ENCODE data around the gene KRTAP5-11. TPM values are rescaled to one million over a fixed set of nuclear protein-coding genes. Genes with fewer than 3 reads are reported as not detected.
"Not testable (repeated sequence)": the region's sequence is repeated elsewhere in the genome, so short reads cannot be mapped to it uniquely, and the experiment has no call there.

Gene KRTAP5-11
- total and polyA plus RNA-seq, 5 donors, result not detected

GRCh38 chr11:71566626-71567599 is 15.8 kb downstream of the KRTAP5-11 start:
- intact Hi-C loops (cut with DNase I); H3K27me3 ChIP-seq (ENCODE audit: control insufficient read depth, insufficient read depth); H3K9me3 ChIP-seq (ENCODE audit: control insufficient read depth, low read length); ATAC-seq; H3K27ac ChIP-seq (ENCODE audit: low read length); H3K4me1 ChIP-seq (ENCODE audit: control insufficient read depth, insufficient read depth, low read length); DNase-seq; H3K4me3 ChIP-seq (ENCODE audit: low read length): not testable (repeated sequence)
- WGBS, result 59% methylated on average over 21 of the region's 21 CpGs

- no peak overlapping the region for H3K4me3 ChIP-seq (ENCODE audit: low read length)
- DNase-seq (no peak), ATAC-seq (no peak)
- no peaks in the 10 kb centered on the region for H3K27me3 ChIP-seq (ENCODE audit: control insufficient read depth, insufficient read depth)
- H3K9me3 ChIP-seq (ENCODE audit: control insufficient read depth, low read length), result no peaks in the 10 kb centered on the region
- no peak overlapping the region for H3K27ac ChIP-seq (ENCODE audit: low read length)
- H3K4me1 ChIP-seq (ENCODE audit: control insufficient read depth, insufficient read depth, low read length), result peaks cover 2% of the 10 kb centered on the region
- intact Hi-C loops (cut with DNase I), result no loop called here
- WGBS, result 71% methylated on average over 10 of the region's 10 CpGs
These were observed 16.5 kb downstream of the KRTAP5-11 start for GRCh38 chr11:71566081-71566620.

- H3K27me3 ChIP-seq (ENCODE audit: control insufficient read depth, insufficient read depth), result no peaks in the 10 kb centered on the region
- no peak within 1 kb of the TSS for H3K27ac ChIP-seq (ENCODE audit: low read length)
- H3K9me3 ChIP-seq (ENCODE audit: control insufficient read depth, low read length), result no peaks in the 10 kb centered on the region
- DNase-seq (no peak), ATAC-seq (no peak)
- 73% methylated on average over 5 of the region's 5 CpGs for WGBS
- peaks cover 2% of the 10 kb centered on the region for H3K4me1 ChIP-seq (ENCODE audit: control insufficient read depth, insufficient read depth, low read length)
- no peak within 1 kb of the TSS for H3K4me3 ChIP-seq (ENCODE audit: low read length)
- intact Hi-C loops (cut with DNase I), result no loop called here
These were observed 17.4 kb downstream of the KRTAP5-11 start, which contains the start of gene KRTAP5-10 for GRCh38 chr11:71565263-71565662. Gene KRTAP5-10 (plus strand): TSS chr11:71565563. CDS start chr11:71565588, 25 bp downstream.

GRCh38 chr11:71564430-71564829 is 18.2 kb downstream of the KRTAP5-11 start:
- H3K4me1 ChIP-seq (ENCODE audit: control insufficient read depth, insufficient read depth, low read length), result peaks cover 2% of the 10 kb centered on the region
- no peaks in the 10 kb centered on the region for H3K27me3 ChIP-seq (ENCODE audit: control insufficient read depth, insufficient read depth)
- H3K27ac ChIP-seq (ENCODE audit: low read length), result no peak overlapping the region
- DNase-seq (no peak), ATAC-seq (no peak)
- H3K4me3 ChIP-seq (ENCODE audit: low read length), result no peak overlapping the region
- WGBS, result 76% methylated on average over 4 of the region's 4 CpGs
- no peaks in the 10 kb centered on the region for H3K9me3 ChIP-seq (ENCODE audit: control insufficient read depth, low read length)
- intact Hi-C loops (cut with DNase I), result no loop called here

GRCh38 chr11:71563406-71563805 is 19.3 kb downstream of the KRTAP5-11 start:
- Histone ChIP-seq H3K4me3 (ENCODE audit: low read length) (no peak overlapping the region), H3K27me3 (ENCODE audit: control insufficient read depth, insufficient read depth) (no peaks in the 10 kb centered on the region), H3K4me1 (ENCODE audit: control insufficient read depth, insufficient read depth, low read length) (no peaks in the 10 kb centered on the region), H3K27ac (ENCODE audit: low read length) (no peak overlapping the region), H3K9me3 (ENCODE audit: control insufficient read depth, low read length) (no peaks in the 10 kb centered on the region)
- ATAC-seq (no peak), DNase-seq (no peak)
- 16% methylated on average over 8 of the region's 8 CpGs for WGBS
- intact Hi-C loops (cut with DNase I), result no loop called here

GRCh38 chr11:71562120-71562519 is 20.6 kb downstream of the KRTAP5-11 start:
- ATAC-seq (no peak), DNase-seq (no peak)
- H3K9me3 ChIP-seq (ENCODE audit: control insufficient read depth, low read length), result no peaks in the 10 kb centered on the region
- no peaks in the 10 kb centered on the region for H3K27me3 ChIP-seq (ENCODE audit: control insufficient read depth, insufficient read depth)
- intact Hi-C loops (cut with DNase I), result no loop called here
- no peak overlapping the region for H3K4me3 ChIP-seq (ENCODE audit: low read length)
- H3K4me1 ChIP-seq (ENCODE audit: control insufficient read depth, insufficient read depth, low read length), result no peaks in the 10 kb centered on the region
- H3K27ac ChIP-seq (ENCODE audit: low read length), result no peak overlapping the region

GRCh38 chr11:71558996-71559395 is 23.7 kb downstream of the KRTAP5-11 start:
- DNase-seq, result no peak
- Histone ChIP-seq H3K4me3 (ENCODE audit: low read length) (no peak overlapping the region), H3K9me3 (ENCODE audit: control insufficient read depth, low read length) (no peaks in the 10 kb centered on the region), H3K27me3 (ENCODE audit: control insufficient read depth, insufficient read depth) (no peaks in the 10 kb centered on the region), H3K27ac (ENCODE audit: low read length) (no peak overlapping the region), H3K4me1 (ENCODE audit: control insufficient read depth, insufficient read depth, low read length) (no peaks in the 10 kb centered on the region)
- intact Hi-C loops (cut with DNase I), result no loop called here
- 84% methylated on average over 1 of the region's 1 CpG for WGBS
- ATAC-seq, result no peak

- Histone ChIP-seq H3K9me3 (ENCODE audit: control insufficient read depth, low read length) (no peaks in the 10 kb centered on the region), H3K4me3 (ENCODE audit: low read length) (no peak overlapping the region), H3K27ac (ENCODE audit: low read length) (no peak overlapping the region), H3K27me3 (ENCODE audit: control insufficient read depth, insufficient read depth) (no peaks in the 10 kb centered on the region), H3K4me1 (ENCODE audit: control insufficient read depth, insufficient read depth, low read length) (no peaks in the 10 kb centered on the region)
- ATAC-seq (no peak), DNase-seq (no peak)
- intact Hi-C loops (cut with DNase I), result no loop called here
These were observed 25.4 kb downstream of the KRTAP5-11 start for GRCh38 chr11:71557257-71557656.

- 80% methylated on average over 4 of the region's 4 CpGs for WGBS
- Histone ChIP-seq H3K27ac (ENCODE audit: low read length) (no peak overlapping the region), H3K9me3 (ENCODE audit: control insufficient read depth, low read length) (no peaks in the 10 kb centered on the region), H3K27me3 (ENCODE audit: control insufficient read depth, insufficient read depth) (no peaks in the 10 kb centered on the region), H3K4me1 (ENCODE audit: control insufficient read depth, insufficient read depth, low read length) (no peaks in the 10 kb centered on the region), H3K4me3 (ENCODE audit: low read length) (no peak overlapping the region)
- no peak for ATAC-seq
- intact Hi-C loops (cut with DNase I), result no loop called here
- DNase-seq, result no peak
These were observed 26.7 kb downstream of the KRTAP5-11 start for GRCh38 chr11:71556018-71556417.

- H3K27ac ChIP-seq (ENCODE audit: low read length), result no peak overlapping the region
- no peaks in the 10 kb centered on the region for H3K27me3 ChIP-seq (ENCODE audit: control insufficient read depth, insufficient read depth)
- H3K4me1 ChIP-seq (ENCODE audit: control insufficient read depth, insufficient read depth, low read length), result no peaks in the 10 kb centered on the region
- intact Hi-C loops (cut with DNase I), result no loop called here
- 94% methylated on average over 11 of the region's 11 CpGs for WGBS
- ATAC-seq, result no peak
- no peaks in the 10 kb centered on the region for H3K9me3 ChIP-seq (ENCODE audit: control insufficient read depth, low read length)
- H3K4me3 ChIP-seq (ENCODE audit: low read length), result no peak overlapping the region
- no peak for DNase-seq
These were observed 27.2 kb downstream of the KRTAP5-11 start for GRCh38 chr11:71555508-71555907.

GRCh38 chr11:71554996-71555395 is 27.7 kb downstream of the KRTAP5-11 start:
- H3K4me3 ChIP-seq (ENCODE audit: low read length), result no peak overlapping the region
- DNase-seq (no peak), ATAC-seq (no peak)
- no peaks in the 10 kb centered on the region for H3K9me3 ChIP-seq (ENCODE audit: control insufficient read depth, low read length)
- H3K27ac ChIP-seq (ENCODE audit: low read length), result no peak overlapping the region
- intact Hi-C loops (cut with DNase I), result no loop called here
- no peaks in the 10 kb centered on the region for H3K27me3 ChIP-seq (ENCODE audit: control insufficient read depth, insufficient read depth)
- H3K4me1 ChIP-seq (ENCODE audit: control insufficient read depth, insufficient read depth, low read length), result no peaks in the 10 kb centered on the region
- 80% methylated on average over 6 of the region's 6 CpGs for WGBS

Data from right cardiac atrium (tissue), 5 donors.